CD4-positive, alpha-beta memory T cell (primary cell): ENCODE results near the gene BMAL2. TPM values are rescaled to one million over a fixed set of nuclear protein-coding genes. Genes with fewer than 3 reads are reported as not detected.
A peak's percentile ranks its signal among the peaks of the same experiment; 100 is the strongest.

Experiments used
- CTCF ChIA-PET: fragments of 350-600 bp; sonication (Branson Sonifier 250); formaldehyde crosslinking; loops from one replicate; lab custom pipeline; 2021; ENCODE audit warnings: inconsistent platforms; ENCODE audit not compliant: partially characterized antibody; lab: Charles Lee
- POLR2A ChIA-PET: fragments of 350-600 bp; sonication (Branson Sonifier 250); formaldehyde crosslinking; loops from one replicate; lab custom pipeline; 2021; ENCODE audit not compliant: partially characterized antibody; lab: Charles Lee
- DNase-seq, 5 donors: peaks; one replicate each; pipeline versions ENCODE4 v3.0.0 to v3.0.0-alpha.2; 2020 to 2022; ENCODE audit warnings: mixed read lengths in 1 of 5
- H3K27ac ChIP-seq: one replicate; pipeline ENCODE4 v1.7.0; 2013; ENCODE audit warnings: low read depth, low read length
- H3K27me3 ChIP-seq: 2 replicates; pipeline ENCODE4 v1.7.0; 2013; ENCODE audit warnings: mild to moderate bottlenecking, low read length, moderate library complexity; ENCODE audit not compliant: insufficient read depth
- H3K36me3 ChIP-seq: 2 replicates; pipeline ENCODE4 v1.7.0; 2013; ENCODE audit warnings: mild to moderate bottlenecking, low read length, moderate library complexity; ENCODE audit not compliant: insufficient read depth
- H3K4me1 ChIP-seq: 2 replicates; pipeline ENCODE4 v1.7.0; 2013; ENCODE audit warnings: mild to moderate bottlenecking, low read length, moderate library complexity; ENCODE audit not compliant: insufficient read depth
- H3K4me3 ChIP-seq, 2 donors: one replicate each; pipeline ENCODE4 v1.7.0; 2013; ENCODE audit warnings: low read length in 2 of 2, mild to moderate bottlenecking in 1 of 2
- H3K9me3 ChIP-seq, 2 donors: one replicate each; pipeline ENCODE4 v1.7.0; 2013; ENCODE audit warnings: low read length in 2 of 2, control low read depth in 1 of 2; ENCODE audit not compliant: control insufficient read depth in 1 of 2
- H3K27ac Mint-ChIP-seq, 7 donors: one replicate each; pipeline ENCODE4 v1.8.0; 2020 to 2021; ENCODE audit warnings: mixed read lengths in 7 of 7, mild to moderate bottlenecking in 6 of 7, inconsistent platforms in 3 of 7, moderate library complexity in 3 of 7
- H3K27me3 Mint-ChIP-seq, 2 donors: one replicate each; pipeline ENCODE4 v1.8.0; 2020 to 2021; ENCODE audit warnings: mixed read lengths in 2 of 2
- H3K36me3 Mint-ChIP-seq, 2 donors: one replicate each; pipeline ENCODE4 v1.8.0; 2020 to 2021; ENCODE audit warnings: mixed read lengths in 2 of 2, inconsistent platforms in 1 of 2, mild to moderate bottlenecking in 1 of 2
- H3K4me1 Mint-ChIP-seq, 4 donors: one replicate each; pipeline ENCODE4 v1.8.0; 2020 to 2021; ENCODE audit warnings: mixed read lengths in 4 of 4, mild to moderate bottlenecking in 1 of 4
- H3K4me3 Mint-ChIP-seq, 8 donors: one replicate each; pipeline ENCODE4 v1.8.0; 2020 to 2021; ENCODE audit warnings: mixed read lengths in 8 of 8, mild to moderate bottlenecking in 7 of 8, moderate library complexity in 6 of 8, inconsistent platforms in 3 of 8
- H3K9me3 Mint-ChIP-seq, 8 donors: one replicate each; pipeline ENCODE4 v1.8.0; 2020 to 2021; ENCODE audit warnings: mixed read lengths in 8 of 8, mild to moderate bottlenecking in 5 of 8, inconsistent platforms in 3 of 8, moderate library complexity in 1 of 8
- intact Hi-C: fragments of 100-400 bp; cut with micrococcal nuclease; formaldehyde crosslinking; loops from one replicate; pipeline ENCODE4 v1.15.1; 2023
- polyA plus RNA-seq, 2 donors: library from polyadenylated mRNA; unstranded; fragments of 300-500 nt; fragmentation: Illumina TruSeq; gene quantifications; one replicate each; pipeline ENCODE4 v1.2.3, GENCODE V29; 2021
- total RNA-seq, 2 experiments: library from RNA; stranded (reverse); gene quantifications; one replicate each; pipeline ENCODE4 v1.2.3, GENCODE V29; 2021

BMAL2 gene
- total and polyA plus RNA-seq, 4 experiments from 2014 or later: 0.17 to 0.32 (median 0.20) TPM; not detected in 1

GRCh38 chr12:27319409-27319808 lies 13.2 kb upstream of the BMAL2 start:
- ChIA-PET POLR2A (no interaction called here), CTCF (interaction anchor here (1.4 to 2.5 kb wide), 2 partner anchors 12 to 13 kb away, joined by 3 to 14 read pairs; no protein-coding TSS in a partner anchor)
- Mint-ChIP-seq H3K27ac (no peak overlapping the region), H3K27me3 (no peaks in the 10 kb centered on the region), H3K9me3 (no peaks in the 10 kb centered on the region), H3K4me3 (no peak overlapping the region), H3K36me3 (peaks cover 13 to 51% of the 10 kb centered on the region in 2 donors), H3K4me1 (no peaks in the 10 kb centered on the region)
- H3K4me1 ChIP-seq: no peaks in the 10 kb centered on the region
- no peaks in the 10 kb centered on the region for H3K9me3 ChIP-seq
- H3K27ac ChIP-seq: no peak overlapping the region
- H3K36me3 ChIP-seq: no peaks in the 10 kb centered on the region
- H3K4me3 ChIP-seq: no peak overlapping the region
- DNase-seq: no peak
- intact Hi-C loops: no loop called here
- H3K27me3 ChIP-seq: no peaks in the 10 kb centered on the region

DNA sequence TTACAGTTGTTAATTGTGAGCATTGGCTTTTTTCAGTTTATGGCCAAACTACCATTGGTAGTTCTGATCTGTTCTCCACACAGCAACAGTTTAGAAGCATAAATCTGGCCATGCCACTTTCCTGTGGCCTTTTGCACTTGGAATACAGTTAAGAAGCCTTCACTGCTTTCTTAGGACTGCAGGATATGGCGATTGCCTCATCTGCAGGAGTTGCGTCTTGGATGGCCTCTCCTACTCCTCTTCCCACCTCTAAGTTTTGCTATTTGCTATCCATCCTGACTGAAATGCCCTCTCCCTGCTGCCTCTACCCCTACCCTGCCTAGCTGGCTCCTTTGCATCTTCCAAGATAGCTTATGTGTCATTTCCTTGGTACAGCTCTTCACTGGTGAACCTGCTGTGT lies 12.8 kb upstream of the BMAL2 start:
- Mint-ChIP-seq H3K27ac (peak overlapping the region in 1 of 7 donors; percentile 25), H3K36me3 (peaks cover 13 to 47% of the 10 kb centered on the region in 2 donors), H3K4me3 (no peak overlapping the region), H3K4me1 (no peaks in the 10 kb centered on the region), H3K9me3 (no peaks in the 10 kb centered on the region), H3K27me3 (no peaks in the 10 kb centered on the region)
- Histone ChIP-seq H3K4me1 (no peaks in the 10 kb centered on the region), H3K4me3 (no peak overlapping the region), H3K36me3 (no peaks in the 10 kb centered on the region), H3K27me3 (no peaks in the 10 kb centered on the region), H3K9me3 (no peaks in the 10 kb centered on the region), H3K27ac (no peak overlapping the region)
- DNase-seq: no peak
- intact Hi-C loops: no loop called here
- POLR2A ChIA-PET: no interaction called here
- CTCF ChIA-PET: interaction anchor here (0.7 to 2.5 kb wide), 4 partner anchors 12 to 403 kb away, joined by 3 to 14 read pairs (median 4); no protein-coding TSS in a partner anchor

DNA sequence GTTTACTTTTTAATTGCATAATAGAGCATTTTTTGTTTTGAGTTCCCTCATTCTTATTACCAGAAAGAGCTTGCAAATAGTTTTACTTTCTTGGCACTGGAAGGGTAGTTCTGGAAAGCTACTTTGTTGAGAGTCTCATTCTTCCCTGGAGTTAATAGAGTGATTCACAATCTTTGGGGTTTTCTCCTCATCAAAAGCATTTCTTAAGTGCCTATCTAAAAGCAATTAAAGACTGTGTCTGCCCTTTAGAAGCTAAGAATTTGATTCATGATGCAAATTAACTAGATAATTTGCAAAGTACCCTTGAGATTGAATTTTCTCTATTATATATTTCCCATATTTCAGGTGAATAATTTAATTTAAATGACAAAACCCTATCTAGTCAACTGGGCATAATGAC lies 8.1 kb upstream of the BMAL2 start:
- POLR2A ChIA-PET: no interaction called here
- Histone ChIP-seq H3K4me3 (no peak overlapping the region), H3K4me1 (no peaks in the 10 kb centered on the region), H3K27ac (no peak overlapping the region), H3K36me3 (no peaks in the 10 kb centered on the region), H3K9me3 (no peaks in the 10 kb centered on the region), H3K27me3 (no peaks in the 10 kb centered on the region)
- CTCF ChIA-PET: no interaction called here
- Mint-ChIP-seq H3K36me3 (peaks cover 8 to 38% of the 10 kb centered on the region in 2 donors), H3K27me3 (no peaks in the 10 kb centered on the region), H3K27ac (no peak overlapping the region), H3K4me1 (no peaks in the 10 kb centered on the region), H3K9me3 (no peaks in the 10 kb centered on the region), H3K4me3 (no peak overlapping the region)
- intact Hi-C loops: no loop called here
- no peak for DNase-seq

- Histone ChIP-seq H3K27me3 (peaks cover 14% of the 10 kb centered on the region), H3K4me1 (peaks cover 17% of the 10 kb centered on the region), H3K36me3 (no peaks in the 10 kb centered on the region), H3K4me3 (no peak overlapping the region), H3K27ac (no peak overlapping the region), H3K9me3 (no peaks in the 10 kb centered on the region)
- POLR2A ChIA-PET: no interaction called here
- Mint-ChIP-seq H3K27me3 (peaks cover 25 to 28% of the 10 kb centered on the region in 2 donors), H3K36me3 (peaks cover 8 to 15% of the 10 kb centered on the region in 2 donors), H3K4me3 (no peak overlapping the region), H3K4me1 (peaks cover 16 to 22% (median 19%) of the 10 kb centered on the region in 4 donors), H3K9me3 (no peaks in the 10 kb centered on the region), H3K27ac (no peak overlapping the region)
- intact Hi-C loops: no loop called here
- CTCF ChIA-PET: interaction anchor here (1.0 kb wide), 1 partner anchor 11 kb away, joined by 3 read pairs; no protein-coding TSS in a partner anchor
- DNase-seq: no peak
Measured at GRCh38 chr12:27330846-27331245, 1.8 kb upstream of the BMAL2 start.

GRCh38 chr12:27331291-27331926 lies 1.2 kb upstream of the BMAL2 start:
- Histone ChIP-seq H3K36me3 (no peaks in the 10 kb centered on the region), H3K4me3 (no peak overlapping the region), H3K9me3 (no peaks in the 10 kb centered on the region), H3K4me1 (peaks cover 17% of the 10 kb centered on the region), H3K27me3 (peaks cover 14% of the 10 kb centered on the region), H3K27ac (no peak overlapping the region)
- H3K36me3 Mint-ChIP-seq: peaks cover 7 to 12% of the 10 kb centered on the region in 2 donors
- peaks cover 16 to 22% (median 19%) of the 10 kb centered on the region in 4 donors for H3K4me1 Mint-ChIP-seq
- ChIA-PET CTCF (interaction anchor here (1.0 kb wide), 1 partner anchor 11 kb away, joined by 3 read pairs; no protein-coding TSS in a partner anchor), POLR2A (no interaction called here)
- peaks cover 27 to 28% of the 10 kb centered on the region in 2 donors for H3K27me3 Mint-ChIP-seq
- H3K4me3 Mint-ChIP-seq: peak overlapping the region in 5 of 8 donors; percentile 4 to 79 (median 49)
- intact Hi-C loops: no loop called here
- peak overlapping the region in 1 of 7 donors; percentile 7 for H3K27ac Mint-ChIP-seq
- H3K9me3 Mint-ChIP-seq: no peaks in the 10 kb centered on the region
- DNase-seq: no peak

DNA sequence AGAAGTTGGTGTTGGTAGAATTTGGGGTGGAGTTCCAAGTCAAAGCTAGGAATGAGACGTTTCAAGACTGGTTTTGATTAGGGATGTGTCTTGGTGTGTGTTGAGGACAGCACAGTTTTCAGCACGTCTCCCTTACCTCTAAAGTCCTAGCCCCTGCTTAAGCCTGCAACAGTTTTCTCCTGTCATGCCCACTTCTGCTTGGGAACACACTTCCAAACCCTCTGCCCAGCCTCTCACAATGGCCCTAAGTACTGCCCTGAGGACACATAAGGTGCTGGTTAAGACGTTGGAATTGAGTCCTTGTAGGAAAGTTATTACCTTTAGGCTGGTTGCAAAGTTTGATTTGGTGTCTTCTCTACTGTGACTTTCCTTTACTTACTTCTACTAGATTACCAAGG lies 710 bp upstream of the BMAL2 start:
- Histone ChIP-seq H3K27ac (no peak overlapping the region), H3K9me3 (no peaks in the 10 kb centered on the region), H3K4me3 (peak overlapping the region in 1 of 2 donors; percentile 14), H3K27me3 (peaks cover 14% of the 10 kb centered on the region), H3K36me3 (no peaks in the 10 kb centered on the region), H3K4me1 (peaks cover 17% of the 10 kb centered on the region)
- no peaks in the 10 kb centered on the region for H3K9me3 Mint-ChIP-seq
- H3K36me3 Mint-ChIP-seq: peaks cover 4 to 9% of the 10 kb centered on the region in 2 donors
- DNase-seq: no peak
- CTCF ChIA-PET: interaction anchor here (1.0 kb wide), 1 partner anchor 12 kb away, joined by 3 read pairs; no protein-coding TSS in a partner anchor
- peak overlapping the region in 1 of 7 donors; percentile 50 for H3K27ac Mint-ChIP-seq
- intact Hi-C loops: no loop called here
- peaks cover 16 to 22% (median 19%) of the 10 kb centered on the region in 4 donors for H3K4me1 Mint-ChIP-seq
- POLR2A ChIA-PET: no interaction called here
- peaks cover 28% of the 10 kb centered on the region in 2 donors for H3K27me3 Mint-ChIP-seq
- peak overlapping the region; percentile 65 to 84 (median 76) for H3K4me3 Mint-ChIP-seq

DNA sequence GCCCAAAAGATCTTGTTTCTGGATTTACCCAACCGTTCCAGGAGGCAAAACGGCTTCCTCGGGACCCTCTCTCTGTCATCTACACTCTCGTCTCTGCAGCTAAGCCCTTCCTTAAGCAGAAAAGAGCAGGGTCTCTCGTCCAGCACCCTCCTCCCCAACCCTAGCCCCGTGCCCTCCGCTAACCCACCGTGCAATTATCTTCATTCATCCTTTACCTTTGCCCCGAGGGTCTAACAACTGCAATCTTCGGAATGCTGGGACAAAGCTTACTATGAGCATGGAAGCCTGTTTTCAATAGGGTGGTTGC lies 276 bp upstream of the BMAL2 start:
- intact Hi-C loops: no loop called here
- Mint-ChIP-seq H3K4me1 (peaks cover 16 to 22% (median 19%) of the 10 kb centered on the region in 4 donors), H3K9me3 (no peaks in the 10 kb centered on the region), H3K36me3 (peaks cover 4 to 9% of the 10 kb centered on the region in 2 donors), H3K4me3 (peak overlapping the region; percentile 65 to 84 (median 76)), H3K27me3 (peaks cover 28 to 31% of the 10 kb centered on the region in 2 donors), H3K27ac (peak overlapping the region in 1 of 7 donors; percentile 50)
- DNase-seq: no peak
- H3K4me1 ChIP-seq: peaks cover 17% of the 10 kb centered on the region
- ChIA-PET CTCF (no interaction called here), POLR2A (no interaction called here)
- H3K9me3 ChIP-seq: no peaks in the 10 kb centered on the region
- H3K36me3 ChIP-seq: no peaks in the 10 kb centered on the region
- no peak overlapping the region for H3K27ac ChIP-seq
- peaks cover 14% of the 10 kb centered on the region for H3K27me3 ChIP-seq
- peak overlapping the region; percentile 14 to 19 for H3K4me3 ChIP-seq
